Activated CD8-positive, alpha-beta memory T cell treated with anti-CD3 and anti-CD28 coated beads, Interleukin-2, amount 50 U/mL, for 1 hour (primary cell): ENCODE data around the gene IMPG2.

Experiments used
- DNase-seq: peaks from one replicate; pipeline ENCODE4 v3.0.0-alpha.2; 2020; ENCODE audit errors: extremely low read depth

The IMPG2 gene

DNA sequence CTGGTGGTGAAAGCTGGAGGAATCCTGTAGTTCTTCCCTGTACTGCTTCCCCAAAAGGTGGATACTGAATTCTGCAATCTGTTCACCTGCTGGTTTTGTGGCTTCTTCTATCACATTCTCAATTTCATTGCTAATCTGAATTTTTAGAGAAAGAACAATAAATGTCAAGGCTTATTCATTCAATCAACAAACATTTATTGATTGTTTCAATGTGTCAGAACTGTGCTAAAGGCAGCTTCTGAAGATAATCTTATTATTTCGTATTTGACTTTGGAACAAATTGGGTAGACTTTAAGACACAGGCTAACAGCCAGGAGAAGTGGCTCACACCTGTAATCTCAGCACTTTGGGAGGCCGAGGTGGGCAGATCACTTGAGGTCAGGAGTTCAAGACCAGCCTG lies 46.8 kb downstream of the IMPG2 start:
- no peak for DNase-seq

DNA sequence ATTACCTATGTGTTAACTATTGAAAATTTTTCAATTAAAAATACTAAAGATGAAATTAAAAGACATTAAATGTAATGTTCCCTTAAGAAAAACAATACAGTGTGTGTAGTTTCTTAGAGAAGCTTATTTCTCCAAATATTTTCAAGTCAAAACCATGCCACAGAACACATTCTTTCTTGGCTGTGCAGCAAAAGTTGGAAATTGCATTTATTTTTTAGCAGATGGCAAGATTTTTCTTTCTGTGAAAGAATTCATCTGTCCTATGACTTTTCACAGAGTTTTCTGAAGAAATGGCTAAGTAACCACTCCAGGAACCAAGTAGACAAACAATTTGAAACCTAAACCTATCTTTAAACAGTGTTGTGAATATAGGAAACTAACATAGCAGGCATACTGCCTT lies 47.2 kb downstream of the IMPG2 start:
- DNase-seq: no peak

GRCh38 chr3:101271728-101272127 lies 48.6 kb downstream of the IMPG2 start:
- DNase-seq: no peak

- no peak for DNase-seq
Measured at GRCh38 chr3:101270149-101270548, 50.2 kb downstream of the IMPG2 start.

- DNase-seq: no peak
Measured at GRCh38 chr3:101268971-101269671, 51.3 kb downstream of the IMPG2 start.

GRCh38 chr3:101268141-101268540 lies 52.2 kb downstream of the IMPG2 start:
- no peak for DNase-seq

DNA sequence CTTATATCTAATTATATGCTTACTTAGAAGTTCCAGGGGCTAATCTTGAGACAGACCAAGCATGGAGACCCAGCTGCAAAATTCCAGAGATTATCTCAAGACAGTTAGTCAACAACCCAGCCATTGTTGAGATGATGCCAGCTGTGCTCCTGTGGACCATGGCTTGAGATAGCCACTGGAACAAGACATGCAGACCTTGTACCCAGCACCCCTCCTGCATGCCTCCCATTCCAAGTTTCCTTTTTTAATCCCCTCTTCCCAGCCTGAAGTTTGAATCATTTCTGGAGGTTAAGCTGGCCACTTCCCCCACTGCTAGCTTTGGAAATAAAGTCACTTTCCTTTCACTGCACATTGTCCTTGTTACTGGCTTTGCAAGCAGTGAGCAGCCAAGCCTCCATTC lies 53.8 kb downstream of the IMPG2 start:
- DNase-seq: no peak

- DNase-seq: no peak
Measured at GRCh38 chr3:101266071-101266470, 54.3 kb downstream of the IMPG2 start.

GRCh38 chr3:101262393-101263240 lies 57.8 kb downstream of the IMPG2 start:
- DNase-seq: no peak

- no peak for DNase-seq
Measured at GRCh38 chr3:101261506-101261905, 58.9 kb downstream of the IMPG2 start.

- no peak for DNase-seq
Measured at GRCh38 chr3:101259485-101260341, 60.7 kb downstream of the IMPG2 start.

DNA sequence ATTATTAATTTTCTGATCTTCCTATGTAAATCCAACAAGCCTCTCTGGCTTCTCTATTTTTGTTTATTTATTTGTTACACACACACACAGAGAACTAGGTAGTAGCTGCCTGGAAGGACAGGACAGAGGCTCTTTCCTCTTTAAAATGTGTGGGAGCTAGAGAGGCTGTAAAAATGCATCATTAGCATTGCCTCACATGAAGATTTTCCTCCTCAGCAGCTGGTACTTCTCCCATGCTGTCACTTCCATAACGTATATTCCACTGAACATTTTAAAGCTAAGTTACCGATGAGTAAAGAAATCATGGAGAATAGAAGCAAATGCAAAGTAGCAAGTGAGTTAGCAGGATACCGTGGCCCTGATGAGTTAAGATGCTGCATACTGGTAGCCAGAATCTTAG lies 63.9 kb downstream of the IMPG2 start:
- DNase-seq: no peak

- DNase-seq: no peak
Measured at GRCh38 chr3:101255441-101255840, 64.9 kb downstream of the IMPG2 start.

DNA sequence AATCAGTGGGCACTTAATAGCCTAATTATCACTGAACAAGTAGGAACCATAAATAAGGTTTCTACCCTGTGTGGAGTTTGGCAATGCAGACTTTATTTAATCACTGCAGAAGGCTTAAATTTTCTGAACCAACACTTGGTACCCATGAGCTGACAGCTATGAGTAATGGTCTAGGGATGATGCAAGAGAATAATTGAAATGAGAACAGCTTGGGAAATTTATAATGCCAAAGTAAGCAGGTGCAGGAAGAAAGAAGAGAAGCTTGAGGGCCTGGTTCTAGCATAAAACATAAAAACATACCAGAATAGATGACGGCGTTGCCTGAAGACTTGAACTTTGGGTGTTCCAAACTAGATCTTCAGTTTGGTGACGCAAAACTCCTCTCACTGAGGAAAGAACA lies 67.0 kb downstream of the IMPG2 start:
- DNase-seq: no peak

DNA sequence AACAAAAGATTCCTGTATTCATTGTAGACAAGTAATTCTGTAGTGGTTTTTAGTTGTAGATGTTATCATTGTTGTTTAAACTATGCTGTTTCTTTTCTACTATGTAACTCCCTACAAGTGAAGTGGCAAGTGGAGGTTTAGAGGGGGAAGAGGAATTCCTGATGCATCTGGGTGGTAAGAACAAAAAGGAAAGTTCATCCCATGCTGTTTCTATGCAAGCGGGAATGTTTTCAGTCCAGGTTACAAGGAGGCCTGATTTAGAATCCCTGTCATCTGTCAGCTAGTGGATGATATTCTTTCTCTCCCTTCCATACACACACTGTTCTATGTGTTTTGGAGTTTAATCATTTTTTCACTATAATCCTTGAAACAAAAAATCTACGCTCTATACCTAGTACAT lies 67.4 kb downstream of the IMPG2 start:
- no peak for DNase-seq

GRCh38 chr3:101252307-101252706 lies 68.1 kb downstream of the IMPG2 start:
- no peak for DNase-seq

DNA sequence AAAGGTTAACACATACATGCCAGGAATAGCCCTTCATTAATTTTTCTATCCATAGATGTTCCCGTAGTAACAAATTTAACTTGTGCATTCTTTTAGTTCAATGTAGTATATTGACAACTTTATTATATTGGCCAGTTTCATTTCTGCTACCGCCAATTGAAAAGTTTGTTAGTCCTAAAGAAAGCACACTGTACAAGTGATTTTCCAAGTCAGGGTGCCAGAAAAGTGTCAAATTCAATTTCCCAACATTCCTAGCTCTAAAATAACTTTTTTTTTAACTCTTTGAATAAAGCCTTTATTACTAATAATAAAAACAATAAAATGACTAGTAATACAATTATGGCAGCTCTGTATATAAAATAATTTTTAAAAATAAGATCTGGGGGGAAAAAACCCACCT lies 68.9 kb downstream of the IMPG2 start:
- no peak for DNase-seq

GRCh38 chr3:101249522-101249921 lies 70.9 kb downstream of the IMPG2 start:
- no peak for DNase-seq

DNA sequence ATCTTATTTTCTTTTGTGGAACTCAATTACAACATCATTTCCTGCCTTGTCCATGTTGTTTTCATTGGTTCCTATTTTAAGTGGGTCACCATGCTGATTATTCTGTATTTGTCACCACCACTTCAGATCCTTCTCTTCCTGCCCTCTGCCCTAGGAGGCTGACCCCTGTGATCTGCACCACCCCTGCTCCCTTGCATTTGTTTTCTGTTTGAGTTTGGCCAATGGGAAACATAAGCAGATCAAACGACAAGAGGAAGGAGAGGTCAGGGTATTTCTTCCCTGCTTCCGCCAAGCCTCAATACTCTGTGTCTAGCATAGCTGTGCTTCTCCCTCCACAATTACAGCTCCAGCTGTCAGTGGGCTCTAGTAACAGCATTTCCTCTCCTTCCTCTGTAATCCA lies 71.6 kb downstream of the IMPG2 start:
- no peak for DNase-seq

DNA sequence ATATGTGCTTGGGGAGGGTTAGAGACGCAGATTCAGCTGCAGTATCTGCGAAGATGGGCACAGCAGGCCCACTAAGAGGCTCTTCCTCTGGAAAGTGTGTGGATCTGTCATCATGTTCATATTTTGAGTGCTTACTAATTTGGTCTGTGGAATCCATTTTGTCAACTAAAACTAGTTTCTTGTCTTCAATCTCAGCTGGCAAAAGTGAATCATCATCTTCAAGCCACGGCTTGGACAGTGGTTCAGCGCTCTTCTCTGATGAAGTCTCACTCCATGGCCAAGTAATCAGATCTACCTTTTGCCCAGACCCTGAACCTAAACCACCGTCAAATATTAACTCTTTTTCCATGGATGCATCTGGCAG lies 76.2 kb downstream of the IMPG2 start:
- DNase-seq: no peak

- no peak for DNase-seq
Measured at GRCh38 chr3:101243285-101244211, 76.8 kb downstream of the IMPG2 start.
